Neutrophil (primary cell): ENCODE results near the gene CPA5.

Experiments used
- H3K27ac ChIP-seq: fragments of 200-600 bp; sonication (generic); 2 replicates; pipeline ENCODE4 v1.5.1; 2016; ENCODE audit warnings: mild to moderate bottlenecking, moderate library complexity
- H3K27me3 ChIP-seq: fragments of 200-600 bp; sonication (generic); 2 replicates; pipeline ENCODE4 v1.6.0; 2016; ENCODE audit warnings: mild to moderate bottlenecking
- H3K36me3 ChIP-seq: fragments of 200-600 bp; sonication (generic); 2 replicates; pipeline ENCODE4 v1.5.1; 2017
- H3K4me1 ChIP-seq, 2 experiments: fragments of 200-600 bp in 1 of 2; sonication (generic) in 1 of 2; 1 replicate in 1 of 2; 2 replicates in 1 of 2; pipeline versions ENCODE4 v1.5.1 to v1.6.1; 2013 to 2016; ENCODE audit warnings: low read depth in 1 of 2, low read length in 1 of 2, mild to moderate bottlenecking in 1 of 2, moderate library complexity in 1 of 2; ENCODE audit not compliant: control insufficient read depth in 1 of 2, insufficient read depth in 1 of 2
- H3K4me3 ChIP-seq, 2 experiments: fragments of 200-600 bp in 1 of 2; sonication (generic) in 1 of 2; 1 replicate in 1 of 2; 2 replicates in 1 of 2; pipeline ENCODE4 v1.5.1; 2013 to 2016; ENCODE audit warnings: low read depth in 1 of 2, low read length in 1 of 2, mild to moderate bottlenecking in 1 of 2, moderate library complexity in 1 of 2
- H3K9me3 ChIP-seq: fragments of 200-600 bp; sonication (generic); 2 replicates; pipeline ENCODE4 v1.5.1; 2016
- TF ChIP-seq, protein P1 (sequence below): fragments of 200-600 bp; sonication (generic); IDR thresholded peaks from 2 replicates; pipeline ENCODE4 v1.5.1; 2016; ENCODE audit warnings: antibody characterized with exemption

CPA5 gene

DNA sequence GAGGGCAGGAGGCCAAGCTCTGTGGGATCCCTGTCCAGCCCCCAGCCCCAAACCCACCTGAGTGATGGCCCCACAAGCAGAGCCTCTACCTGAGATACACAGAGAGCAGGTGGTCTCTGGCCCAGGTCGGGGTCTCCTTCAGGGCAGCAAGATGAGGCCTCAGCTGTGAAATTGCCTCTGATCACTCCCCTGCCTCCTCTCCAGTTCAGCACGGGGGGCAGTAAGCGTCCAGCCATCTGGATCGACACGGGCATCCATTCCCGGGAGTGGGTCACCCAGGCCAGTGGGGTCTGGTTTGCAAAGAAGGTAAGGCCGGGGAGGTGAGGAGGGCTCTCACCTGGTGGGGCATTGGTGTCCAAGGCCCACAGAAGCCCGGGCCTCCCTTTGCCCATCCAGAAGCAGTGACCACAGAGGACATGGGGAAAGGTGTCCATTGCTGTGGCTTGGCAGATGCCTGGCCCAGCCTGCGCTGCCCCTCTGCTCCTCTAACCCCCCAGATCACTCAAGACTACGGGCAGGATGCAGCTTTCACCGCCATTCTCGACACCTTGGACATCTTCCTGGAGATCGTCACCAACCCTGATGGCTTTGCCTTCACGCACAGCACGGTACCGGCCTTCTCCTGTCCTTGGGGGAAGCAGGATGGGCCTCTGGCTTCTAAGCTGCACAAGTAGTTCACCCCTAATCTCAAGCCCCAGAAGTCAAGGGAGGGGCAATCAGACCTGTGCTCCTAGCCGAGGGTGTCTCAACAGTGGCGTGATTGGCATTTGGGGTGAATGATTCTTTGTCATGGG lies 38.8 kb downstream of the CPA5 start:
- Histone ChIP-seq H3K36me3 (no peaks in the 10 kb centered on the region), H3K27me3 (no peaks in the 10 kb centered on the region), H3K4me1 (peaks cover 0 to 2% of the 10 kb centered on the region in 2 experiments), H3K27ac (no peak overlapping the region), H3K4me3 (no peak overlapping the region), H3K9me3 (no peaks in the 10 kb centered on the region)
- TF ChIP-seq, protein P1, sequence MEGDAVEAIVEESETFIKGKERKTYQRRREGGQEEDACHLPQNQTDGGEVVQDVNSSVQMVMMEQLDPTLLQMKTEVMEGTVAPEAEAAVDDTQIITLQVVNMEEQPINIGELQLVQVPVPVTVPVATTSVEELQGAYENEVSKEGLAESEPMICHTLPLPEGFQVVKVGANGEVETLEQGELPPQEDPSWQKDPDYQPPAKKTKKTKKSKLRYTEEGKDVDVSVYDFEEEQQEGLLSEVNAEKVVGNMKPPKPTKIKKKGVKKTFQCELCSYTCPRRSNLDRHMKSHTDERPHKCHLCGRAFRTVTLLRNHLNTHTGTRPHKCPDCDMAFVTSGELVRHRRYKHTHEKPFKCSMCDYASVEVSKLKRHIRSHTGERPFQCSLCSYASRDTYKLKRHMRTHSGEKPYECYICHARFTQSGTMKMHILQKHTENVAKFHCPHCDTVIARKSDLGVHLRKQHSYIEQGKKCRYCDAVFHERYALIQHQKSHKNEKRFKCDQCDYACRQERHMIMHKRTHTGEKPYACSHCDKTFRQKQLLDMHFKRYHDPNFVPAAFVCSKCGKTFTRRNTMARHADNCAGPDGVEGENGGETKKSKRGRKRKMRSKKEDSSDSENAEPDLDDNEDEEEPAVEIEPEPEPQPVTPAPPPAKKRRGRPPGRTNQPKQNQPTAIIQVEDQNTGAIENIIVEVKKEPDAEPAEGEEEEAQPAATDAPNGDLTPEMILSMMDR = no peak

DNA sequence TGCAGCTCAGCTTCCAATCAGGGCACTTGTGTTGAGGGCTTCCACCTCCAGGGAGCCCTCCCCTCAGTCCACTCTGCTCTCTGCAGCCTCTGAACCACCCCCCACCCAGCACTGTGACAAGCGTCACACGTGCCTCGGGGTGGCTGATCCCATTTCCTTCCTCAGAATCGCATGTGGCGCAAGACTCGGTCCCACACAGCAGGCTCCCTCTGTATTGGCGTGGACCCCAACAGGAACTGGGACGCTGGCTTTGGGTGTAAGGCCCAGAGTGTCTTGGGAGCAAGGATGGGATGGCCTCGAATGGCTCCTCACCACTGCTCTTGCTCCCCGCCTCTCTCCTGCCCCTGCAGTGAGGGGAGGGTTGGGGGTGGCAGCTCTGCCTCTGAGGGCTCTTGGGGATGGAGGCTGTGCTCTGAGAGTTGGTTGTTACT lies 39.8 kb downstream of the CPA5 start:
- no peaks in the 10 kb centered on the region for H3K27me3 ChIP-seq
- peaks cover 0 to 2% of the 10 kb centered on the region in 2 experiments for H3K4me1 ChIP-seq
- TF ChIP-seq, protein P1 = no peak
- no peak overlapping the region for H3K27ac ChIP-seq
- H3K9me3 ChIP-seq = no peaks in the 10 kb centered on the region
- no peak overlapping the region for H3K4me3 ChIP-seq
- H3K36me3 ChIP-seq = no peaks in the 10 kb centered on the region

DNA sequence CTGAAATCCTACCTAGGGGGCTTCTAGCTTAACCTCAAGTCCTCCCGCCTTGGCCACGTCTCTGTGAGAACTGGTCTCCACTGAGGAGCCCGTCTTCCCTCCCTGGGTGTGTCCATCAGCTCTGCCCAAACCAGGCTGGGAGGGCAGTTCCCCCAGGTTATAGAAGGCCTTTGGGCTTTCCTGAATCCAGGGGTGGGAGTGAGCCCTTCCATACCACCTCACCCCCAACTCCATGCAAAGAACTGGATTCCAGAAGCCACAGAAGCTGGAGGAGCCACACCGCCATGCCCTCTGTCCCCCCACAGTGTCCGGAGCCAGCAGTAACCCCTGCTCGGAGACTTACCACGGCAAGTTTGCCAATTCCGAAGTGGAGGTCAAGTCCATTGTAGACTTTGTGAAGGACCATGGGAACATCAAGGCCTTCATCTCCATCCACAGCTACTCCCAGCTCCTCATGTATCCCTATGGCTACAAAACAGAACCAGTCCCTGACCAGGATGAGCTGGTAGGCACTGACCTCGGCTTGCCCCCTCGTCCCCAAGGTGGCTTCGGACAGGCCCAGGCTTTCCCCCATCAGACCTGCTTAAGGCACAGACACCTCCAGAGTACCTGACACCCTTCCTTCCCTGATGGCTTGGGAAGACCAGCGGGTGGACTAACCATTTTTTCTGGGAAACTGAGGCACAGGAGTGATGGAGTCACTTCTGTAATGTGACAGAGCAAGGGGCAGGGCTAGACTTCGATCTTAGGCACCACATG lies 40.4 kb downstream of the CPA5 start:
- peaks cover 0 to 2% of the 10 kb centered on the region in 2 experiments for H3K4me1 ChIP-seq
- no peak overlapping the region for H3K4me3 ChIP-seq
- TF ChIP-seq, protein P1 = no peak
- H3K9me3 ChIP-seq = no peaks in the 10 kb centered on the region
- H3K27ac ChIP-seq = no peak overlapping the region
- H3K27me3 ChIP-seq = no peaks in the 10 kb centered on the region
- no peaks in the 10 kb centered on the region for H3K36me3 ChIP-seq

DNA sequence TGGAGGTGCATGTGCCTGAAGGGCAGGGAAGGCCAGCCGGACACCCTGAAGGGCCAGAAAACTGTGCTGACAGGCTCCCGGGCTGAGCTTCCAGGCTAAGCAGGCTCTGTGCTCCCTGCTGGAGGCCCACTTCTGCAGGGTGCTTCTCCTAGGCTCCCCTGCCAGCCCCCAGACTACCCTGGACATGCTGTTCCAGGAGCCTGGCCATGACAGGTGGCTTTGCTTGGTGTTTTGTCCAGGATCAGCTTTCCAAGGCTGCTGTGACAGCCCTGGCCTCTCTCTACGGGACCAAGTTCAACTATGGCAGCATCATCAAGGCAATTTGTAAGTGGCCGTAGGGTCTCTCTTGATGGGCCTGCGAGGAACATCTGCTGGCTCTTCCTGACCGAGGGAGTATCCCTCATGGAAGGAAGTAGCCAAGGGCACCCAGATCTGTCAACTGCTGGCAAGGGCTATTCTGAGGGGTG lies 41.0 kb downstream of the CPA5 start:
- H3K36me3 ChIP-seq = no peaks in the 10 kb centered on the region
- H3K9me3 ChIP-seq = no peaks in the 10 kb centered on the region
- no peaks in the 10 kb centered on the region for H3K27me3 ChIP-seq
- H3K4me1 ChIP-seq = peaks cover 0 to 2% of the 10 kb centered on the region in 2 experiments
- H3K27ac ChIP-seq = no peak overlapping the region
- H3K4me3 ChIP-seq = no peak overlapping the region
- TF ChIP-seq, protein P1 = no peak

DNA sequence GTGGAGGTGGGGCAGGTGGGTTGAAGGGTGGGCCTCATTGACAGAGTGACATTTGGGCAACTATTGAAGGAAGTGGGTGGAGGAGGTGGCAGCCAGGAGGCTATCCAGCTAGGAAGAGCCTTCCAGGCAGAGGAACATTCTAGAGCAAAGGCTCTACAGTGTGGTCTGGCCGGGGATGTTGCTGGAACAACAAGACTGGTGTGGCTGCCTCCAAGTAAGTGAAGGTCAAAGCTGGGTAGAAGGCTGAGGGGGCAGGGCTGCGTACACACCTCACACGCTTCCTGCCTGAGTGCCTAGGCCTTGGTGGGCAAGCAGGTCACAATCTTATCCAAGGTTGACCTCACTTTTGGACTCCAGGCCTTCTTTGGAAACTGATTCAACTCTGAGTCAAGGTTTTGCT lies 42.3 kb downstream of the CPA5 start:
- H3K27me3 ChIP-seq = peaks cover 4% of the 10 kb centered on the region
- H3K9me3 ChIP-seq = no peaks in the 10 kb centered on the region
- H3K36me3 ChIP-seq = no peaks in the 10 kb centered on the region
- peaks cover 0 to 2% of the 10 kb centered on the region in 2 experiments for H3K4me1 ChIP-seq
- TF ChIP-seq, protein P1 = no peak
- no peak overlapping the region for H3K27ac ChIP-seq
- no peak overlapping the region for H3K4me3 ChIP-seq
